GM13977 (cell line): ENCODE measurements around the gene RNU5D-1.

Source experiments
- DNase-seq: peaks from one replicate; pipeline ENCODE4 v3.0.0; 2012; ENCODE audit warnings: low spot score
- in situ Hi-C: fragments of 300-500 bp; cut with MboI; formaldehyde crosslinking; loops from one replicate; pipeline ENCODE4 v1.12.0; 2022; ENCODE audit warnings: low sequenced_read_pairs, low pct_unique_long_range_greater_than_20kb, mixed read lengths, inconsistent platforms; ENCODE audit not compliant: unreplicated experiment
- TF ChIP-seq, protein P1 (sequence below): IDR thresholded peaks from 2 replicates; pipeline ENCODE4 v1.5.1; 2012; ENCODE audit warnings: mild to moderate bottlenecking, control low read depth; ENCODE audit not compliant: insufficient read depth; ENCODE audit errors: extremely low read depth, missing control alignments

Gene RNU5D-1

GRCh38 chr1:44730741-44731512 lies at the start of gene RNU5D-1:
Gene RNU5D-1, minus strand, starts transcription at chr1:44731170.
- DNase-seq, result peak; percentile 90

DNA sequence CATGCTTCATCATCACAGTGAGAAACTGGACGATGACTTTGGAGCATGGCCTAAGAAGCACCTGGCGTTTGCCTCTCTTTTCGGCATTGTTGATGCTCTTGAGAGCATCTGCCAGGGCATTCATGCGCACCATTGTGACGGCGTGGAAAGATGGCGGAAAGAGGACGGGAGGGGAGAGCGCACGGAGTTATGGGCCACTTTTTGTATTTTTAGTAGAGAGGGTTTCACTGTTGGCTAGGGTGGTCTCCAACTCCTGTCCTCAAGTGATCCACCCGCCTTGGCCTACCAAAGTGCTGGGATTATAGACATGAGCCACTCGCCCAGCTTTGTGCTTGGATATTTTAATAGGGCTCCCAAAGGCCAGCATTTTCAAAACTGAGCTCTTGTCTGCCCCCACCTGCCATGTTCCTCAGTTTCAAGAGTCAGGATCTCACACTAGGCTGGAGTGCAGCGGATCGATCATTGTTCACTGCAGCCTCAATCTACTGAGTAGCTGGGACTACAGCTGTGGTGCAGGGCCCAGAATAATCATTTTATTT lies 49.7 kb upstream of the RNU5D-1 start:
- in situ Hi-C loops, result no loop called here
- DNase-seq, result no peak

More at GRCh38 chr1:44730741-44731512, at the start of gene RNU5D-1:
- in situ Hi-C loops, result no loop called here
- TF ChIP-seq, protein P1, sequence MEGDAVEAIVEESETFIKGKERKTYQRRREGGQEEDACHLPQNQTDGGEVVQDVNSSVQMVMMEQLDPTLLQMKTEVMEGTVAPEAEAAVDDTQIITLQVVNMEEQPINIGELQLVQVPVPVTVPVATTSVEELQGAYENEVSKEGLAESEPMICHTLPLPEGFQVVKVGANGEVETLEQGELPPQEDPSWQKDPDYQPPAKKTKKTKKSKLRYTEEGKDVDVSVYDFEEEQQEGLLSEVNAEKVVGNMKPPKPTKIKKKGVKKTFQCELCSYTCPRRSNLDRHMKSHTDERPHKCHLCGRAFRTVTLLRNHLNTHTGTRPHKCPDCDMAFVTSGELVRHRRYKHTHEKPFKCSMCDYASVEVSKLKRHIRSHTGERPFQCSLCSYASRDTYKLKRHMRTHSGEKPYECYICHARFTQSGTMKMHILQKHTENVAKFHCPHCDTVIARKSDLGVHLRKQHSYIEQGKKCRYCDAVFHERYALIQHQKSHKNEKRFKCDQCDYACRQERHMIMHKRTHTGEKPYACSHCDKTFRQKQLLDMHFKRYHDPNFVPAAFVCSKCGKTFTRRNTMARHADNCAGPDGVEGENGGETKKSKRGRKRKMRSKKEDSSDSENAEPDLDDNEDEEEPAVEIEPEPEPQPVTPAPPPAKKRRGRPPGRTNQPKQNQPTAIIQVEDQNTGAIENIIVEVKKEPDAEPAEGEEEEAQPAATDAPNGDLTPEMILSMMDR, result peak; percentile 74

GRCh38 chr1:44778705-44779576 lies 48.0 kb upstream of the RNU5D-1 start:
- TF ChIP-seq, protein P1, result no peak
- DNase-seq, result no peak
- in situ Hi-C loops, result no loop called here

More for the DNA sequence above, 49.7 kb upstream of the RNU5D-1 start:
- TF ChIP-seq, protein P1, result no peak

DNA sequence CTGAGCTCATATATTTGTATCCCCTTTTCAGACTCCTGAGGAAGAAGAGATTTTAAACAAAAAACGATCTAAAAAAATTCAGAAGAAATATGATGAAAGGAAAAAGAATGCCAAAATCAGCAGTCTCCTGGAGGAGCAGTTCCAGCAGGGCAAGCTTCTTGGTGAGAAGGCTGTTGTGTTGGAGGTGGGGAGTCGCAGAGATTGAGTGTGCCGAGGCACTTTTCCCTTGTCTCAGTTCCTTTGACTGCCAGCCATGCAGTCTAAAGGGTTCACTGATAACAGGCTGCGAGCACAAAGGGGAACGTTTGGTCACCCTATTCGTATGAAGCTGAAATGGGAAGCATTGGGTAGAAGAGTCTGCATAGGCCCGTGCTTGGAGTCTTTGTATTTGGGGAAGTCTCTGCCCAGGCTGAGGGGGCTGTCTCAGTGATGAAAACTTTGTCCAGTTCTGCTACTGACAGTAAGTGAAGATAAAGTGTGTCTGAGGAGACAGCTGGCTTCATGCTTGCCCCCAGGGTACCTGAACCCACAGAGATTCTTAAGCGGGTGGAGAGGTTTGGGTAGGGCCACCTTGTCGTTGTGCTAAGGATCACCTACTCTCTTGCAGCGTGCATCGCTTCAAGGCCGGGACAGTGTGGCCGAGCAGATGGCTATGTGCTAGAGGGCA lies 47.1 kb upstream of the RNU5D-1 start:
- in situ Hi-C loops, result no loop called here
- TF ChIP-seq, protein P1, result no peak
- DNase-seq, result no peak

- in situ Hi-C loops, result no loop called here
- TF ChIP-seq, protein P1, result no peak
- DNase-seq, result no peak
These were observed 46.6 kb upstream of the RNU5D-1 start for GRCh38 chr1:44777547-44777946.

GRCh38 chr1:44776730-44777068 lies 45.7 kb upstream of the RNU5D-1 start:
- no peak for DNase-seq
- TF ChIP-seq, protein P1, result no peak
- in situ Hi-C loops, result no loop called here
